ENCODE results near the gene SEMA5B. TPM values are rescaled to one million over a fixed set of nuclear protein-coding genes. Genes with fewer than 3 reads are reported as not detected.

SEMA5B gene
- total RNA-seq, 1 experiment from 2014 or later, result not detected

DNA sequence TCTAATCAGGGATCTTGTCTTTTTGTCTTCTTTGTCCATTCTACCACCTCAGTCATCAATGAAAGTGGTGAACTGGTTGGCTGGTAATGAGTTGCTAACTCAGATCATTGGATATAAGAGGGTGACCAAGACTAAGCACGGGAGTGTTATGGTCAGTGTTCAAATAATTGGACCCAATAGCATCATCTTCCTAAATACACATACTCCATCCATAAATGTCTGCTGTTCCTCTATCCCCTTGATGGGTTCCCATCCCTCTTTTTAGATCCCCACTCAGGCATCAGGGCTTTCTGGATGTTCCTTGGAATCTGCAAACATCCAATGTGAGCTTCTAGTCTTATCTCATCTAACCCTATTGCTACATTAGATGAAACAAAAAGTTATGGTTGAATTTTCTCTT, 3.5 kb downstream of the SEMA5B start:
- ChIA-PET CTCF (interaction anchor here (1.3 kb wide), 1 partner anchor 39 kb away, joined by 3 read pairs; no protein-coding TSS in a partner anchor), POLR2A (no interaction called here)
- H3K4me3 Mint-ChIP-seq (ENCODE audit: unreplicated experiment), result no peak overlapping the region
- H3K4me1 Mint-ChIP-seq (ENCODE audit: insufficient read depth, unreplicated experiment), result peaks cover 9% of the 10 kb centered on the region
- BruUV-seq (replicated peaks), result no TSS peak
- TF ChIP-seq, protein P1, sequence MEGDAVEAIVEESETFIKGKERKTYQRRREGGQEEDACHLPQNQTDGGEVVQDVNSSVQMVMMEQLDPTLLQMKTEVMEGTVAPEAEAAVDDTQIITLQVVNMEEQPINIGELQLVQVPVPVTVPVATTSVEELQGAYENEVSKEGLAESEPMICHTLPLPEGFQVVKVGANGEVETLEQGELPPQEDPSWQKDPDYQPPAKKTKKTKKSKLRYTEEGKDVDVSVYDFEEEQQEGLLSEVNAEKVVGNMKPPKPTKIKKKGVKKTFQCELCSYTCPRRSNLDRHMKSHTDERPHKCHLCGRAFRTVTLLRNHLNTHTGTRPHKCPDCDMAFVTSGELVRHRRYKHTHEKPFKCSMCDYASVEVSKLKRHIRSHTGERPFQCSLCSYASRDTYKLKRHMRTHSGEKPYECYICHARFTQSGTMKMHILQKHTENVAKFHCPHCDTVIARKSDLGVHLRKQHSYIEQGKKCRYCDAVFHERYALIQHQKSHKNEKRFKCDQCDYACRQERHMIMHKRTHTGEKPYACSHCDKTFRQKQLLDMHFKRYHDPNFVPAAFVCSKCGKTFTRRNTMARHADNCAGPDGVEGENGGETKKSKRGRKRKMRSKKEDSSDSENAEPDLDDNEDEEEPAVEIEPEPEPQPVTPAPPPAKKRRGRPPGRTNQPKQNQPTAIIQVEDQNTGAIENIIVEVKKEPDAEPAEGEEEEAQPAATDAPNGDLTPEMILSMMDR (IDR thresholded peaks at IDR 0.05; ENCODE audit: unreplicated experiment), result no peak
- no peaks in the 10 kb centered on the region for H3K9me3 Mint-ChIP-seq (ENCODE audit: unreplicated experiment)
- intact Hi-C loops (cut with micrococcal nuclease), result no loop called here
- DNase-seq (ENCODE audit: unreplicated experiment), result no peak
- no peak overlapping the region for H3K27ac Mint-ChIP-seq (ENCODE audit: low read depth, unreplicated experiment)
- H3K27me3 Mint-ChIP-seq (ENCODE audit: insufficient read depth, unreplicated experiment), result peaks cover 78% of the 10 kb centered on the region
- peaks cover 6% of the 10 kb centered on the region for H3K36me3 Mint-ChIP-seq (ENCODE audit: insufficient read depth, unreplicated experiment)

DNA sequence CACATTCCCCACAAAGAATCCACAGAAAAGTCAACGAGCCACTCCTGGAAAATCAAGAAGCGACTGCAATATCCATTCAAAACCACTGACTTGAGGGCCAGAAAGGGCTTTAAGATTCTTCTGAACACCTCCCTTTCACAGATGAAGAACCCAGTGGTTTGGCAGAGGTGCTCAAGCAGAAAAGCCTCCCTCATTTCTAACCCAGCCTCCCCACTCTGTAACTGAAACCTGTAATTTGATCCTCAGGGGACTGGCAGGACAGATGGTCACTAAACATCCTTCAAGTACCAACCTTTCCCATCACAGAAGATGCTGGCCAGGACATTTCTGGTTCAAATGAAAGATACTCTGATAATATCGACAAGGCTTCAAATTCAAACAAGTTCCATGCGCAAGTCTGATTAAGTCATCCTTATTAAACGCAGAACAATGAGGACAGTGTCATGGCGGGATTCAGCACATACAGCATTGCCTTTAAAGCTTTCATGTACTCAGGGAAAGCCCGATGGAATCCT, 5.5 kb downstream of the SEMA5B start:
- TF ChIP-seq, protein P1 (IDR thresholded peaks at IDR 0.05; ENCODE audit: unreplicated experiment), result no peak
- intact Hi-C loops (cut with micrococcal nuclease), result no loop called here
- ChIA-PET CTCF (interaction anchor here (1.9 kb wide), 1 partner anchor 8 kb away, joined by 9 read pairs; no protein-coding TSS in a partner anchor), POLR2A (interaction anchor here (0.7 to 1.1 kb wide), 2 partner anchors 16 to 137 kb away, joined by 3 read pairs; no protein-coding TSS in a partner anchor)
- no TSS peak for BruUV-seq (replicated peaks)
- no peak overlapping the region for H3K4me3 Mint-ChIP-seq (ENCODE audit: unreplicated experiment)
- no peak for DNase-seq (ENCODE audit: unreplicated experiment)
- H3K4me1 Mint-ChIP-seq (ENCODE audit: insufficient read depth, unreplicated experiment), result no peaks in the 10 kb centered on the region
- peaks cover 6% of the 10 kb centered on the region for H3K36me3 Mint-ChIP-seq (ENCODE audit: insufficient read depth, unreplicated experiment)
- peaks cover 77% of the 10 kb centered on the region for H3K27me3 Mint-ChIP-seq (ENCODE audit: insufficient read depth, unreplicated experiment)
- H3K9me3 Mint-ChIP-seq (ENCODE audit: unreplicated experiment), result no peaks in the 10 kb centered on the region
- no peak overlapping the region for H3K27ac Mint-ChIP-seq (ENCODE audit: low read depth, unreplicated experiment)

DNA sequence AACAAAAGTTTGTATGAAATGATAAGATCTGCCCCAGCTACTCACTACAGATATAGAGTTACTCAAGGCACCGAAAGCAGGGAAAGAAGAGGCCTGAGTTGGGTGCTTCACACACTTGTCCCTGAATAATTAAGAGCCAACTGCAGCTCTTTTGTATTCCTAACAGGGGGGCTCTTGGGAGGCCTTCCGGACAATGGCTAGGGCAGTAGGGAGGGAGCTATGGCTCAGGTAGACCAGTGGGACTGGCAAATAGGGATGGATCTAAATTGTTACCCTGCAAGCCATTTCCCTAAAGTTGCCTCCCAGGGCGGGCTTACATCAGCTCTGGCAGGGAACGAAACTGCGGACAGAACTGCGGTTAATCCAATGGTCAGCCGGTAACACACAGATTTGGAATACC, 6.2 kb downstream of the SEMA5B start:
- ChIA-PET POLR2A (interaction anchor here (1.6 kb wide), 1 partner anchor 13 kb away, joined by 4 read pairs; no protein-coding TSS in a partner anchor), CTCF (interaction anchor here (1.6 to 1.9 kb wide), 2 partner anchors 9 to 79 kb away, joined by 6 to 9 read pairs; no protein-coding TSS in a partner anchor)
- peaks cover 6% of the 10 kb centered on the region for H3K36me3 Mint-ChIP-seq (ENCODE audit: insufficient read depth, unreplicated experiment)
- intact Hi-C loops (cut with micrococcal nuclease), result no loop called here
- no peak for DNase-seq (ENCODE audit: unreplicated experiment)
- H3K27me3 Mint-ChIP-seq (ENCODE audit: insufficient read depth, unreplicated experiment), result peaks cover 70% of the 10 kb centered on the region
- no peak overlapping the region for H3K27ac Mint-ChIP-seq (ENCODE audit: low read depth, unreplicated experiment)
- H3K4me1 Mint-ChIP-seq (ENCODE audit: insufficient read depth, unreplicated experiment), result no peaks in the 10 kb centered on the region
- TF ChIP-seq, protein P1 (IDR thresholded peaks at IDR 0.05; ENCODE audit: unreplicated experiment), result no peak
- no peaks in the 10 kb centered on the region for H3K9me3 Mint-ChIP-seq (ENCODE audit: unreplicated experiment)
- no peak overlapping the region for H3K4me3 Mint-ChIP-seq (ENCODE audit: unreplicated experiment)
- no TSS peak for BruUV-seq (replicated peaks)

DNA sequence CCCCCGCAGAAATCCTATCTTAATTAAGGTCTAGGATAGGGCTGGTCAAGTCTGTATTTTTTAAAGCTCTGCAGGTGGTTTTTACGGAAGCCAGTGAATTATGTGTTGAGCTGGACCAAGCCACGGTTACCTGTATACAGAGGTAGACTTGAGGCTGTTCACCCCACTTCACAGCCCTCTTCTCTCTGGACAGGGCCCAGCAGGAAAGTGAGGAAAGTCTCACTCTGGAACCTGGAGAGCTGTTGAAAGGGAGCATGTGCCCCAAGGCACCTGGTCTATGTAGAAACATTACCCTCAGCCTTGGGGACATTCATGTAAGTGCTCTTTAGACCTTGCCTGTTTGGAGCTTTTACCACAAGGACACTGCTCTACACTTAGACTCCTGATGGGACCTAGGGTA, 6.9 kb downstream of the SEMA5B start:
- CTCF ChIA-PET, result interaction anchor here (0.6 to 1.9 kb wide), 4 partner anchors 10 to 238 kb away, joined by 3 to 9 read pairs (median 6); no protein-coding TSS in a partner anchor
- intact Hi-C loops (cut with micrococcal nuclease), result no loop called here

More for the DNA sequence above, 6.9 kb downstream of the SEMA5B start:
- Mint-ChIP-seq H3K9me3 (ENCODE audit: unreplicated experiment) (no peaks in the 10 kb centered on the region), H3K4me1 (ENCODE audit: insufficient read depth, unreplicated experiment) (no peaks in the 10 kb centered on the region), H3K36me3 (ENCODE audit: insufficient read depth, unreplicated experiment) (peaks cover 6% of the 10 kb centered on the region), H3K4me3 (ENCODE audit: unreplicated experiment) (no peak overlapping the region), H3K27me3 (ENCODE audit: insufficient read depth, unreplicated experiment) (peaks cover 65% of the 10 kb centered on the region), H3K27ac (ENCODE audit: low read depth, unreplicated experiment) (no peak overlapping the region)
- BruUV-seq (replicated peaks), result no TSS peak
- POLR2A ChIA-PET, result interaction anchor here (1.1 to 1.6 kb wide), 2 partner anchors 12 to 252 kb away, joined by 4 to 5 read pairs; no protein-coding TSS in a partner anchor
- TF ChIP-seq, protein P1 (IDR thresholded peaks at IDR 0.05; ENCODE audit: unreplicated experiment), result no peak
- DNase-seq (ENCODE audit: unreplicated experiment), result no peak

Data from MCF 10A (cell line).